Endothelial cell of umbilical vein (primary cell): ENCODE measurements around the gene CDH23. TPM values are rescaled to one million over a fixed set of nuclear protein-coding genes. Genes with fewer than 3 reads are reported as not detected.

ENCODE experiments used
- BruUV-seq: library from RNA; stranded (reverse); fragments of 400-500 nt; replicated peaks from 2 replicates; lab custom pipeline; 2021; lab: Mats Ljungman, UMichigan
- CTCF ChIA-PET: fragments of 300-600, 350-600 bp; sonication (Branson Sonifier 250); formaldehyde crosslinking; loops from one replicate; lab custom pipeline; 2021; ENCODE audit warnings: antibody characterized with exemption, inconsistent platforms; lab: Charles Lee
- POLR2A ChIA-PET: fragments of 300-600, 350-600 bp; sonication (Branson Sonifier 250); formaldehyde crosslinking; loops from one replicate; lab custom pipeline; 2021; ENCODE audit warnings: antibody characterized with exemption, inconsistent platforms; lab: Charles Lee
- DNase-seq: peaks from one replicate; pipeline ENCODE4 v3.0.0-alpha.2; 2011; ENCODE audit warnings: low read depth, low spot score
- FAIRE-seq: peaks from 2 replicates; lab custom pipeline; 2011; peaks lifted over from hg19 to GRCh38; lab: Jason Lieb, UNC
- H2AFZ ChIP-seq: 2 replicates; pipeline ENCODE4 v1.6.0; 2012; ENCODE audit warnings: low read depth, low read length, control low read depth, inconsistent platforms
- H3K27ac ChIP-seq: 2 replicates; pipeline ENCODE4 v1.5.1; 2011; ENCODE audit warnings: low read depth, mild to moderate bottlenecking, control low read depth, low read length, moderate library complexity; ENCODE audit not compliant: insufficient read depth
- H3K27me3 ChIP-seq, 2 experiments: 2 replicates each; pipeline versions ENCODE4 v1.6.0 to v1.6.1; 2011; ENCODE audit warnings: low read length in 2 of 2, mixed read lengths in 1 of 2; ENCODE audit not compliant: control insufficient read depth in 2 of 2, insufficient read depth in 2 of 2
- H3K36me3 ChIP-seq, 2 experiments: 2 replicates in 1 of 2; 3 replicates in 1 of 2; pipeline ENCODE4 v1.5.1; 2011; ENCODE audit warnings: low read length in 2 of 2, mild to moderate bottlenecking in 1 of 2, moderate library complexity in 1 of 2; ENCODE audit not compliant: control insufficient read depth in 2 of 2, insufficient read depth in 2 of 2; ENCODE audit errors: extremely low read depth in 1 of 2
- H3K4me1 ChIP-seq: 3 replicates; pipeline ENCODE4 v1.5.1; 2011; ENCODE audit warnings: mild to moderate bottlenecking, low read length; ENCODE audit not compliant: control insufficient read depth, insufficient read depth; ENCODE audit errors: extremely low read depth
- H3K4me2 ChIP-seq: 2 replicates; pipeline ENCODE4 v1.6.1; 2011; ENCODE audit warnings: low read length, control low read depth, mixed read lengths; ENCODE audit not compliant: insufficient read depth
- H3K4me3 ChIP-seq, 3 experiments: fragments of 200-600 bp in 1 of 3; sonication (generic), shearing (Covaris generic) in 1 of 3; replicated peaks in 1 of 3; 2 replicates each; pipeline ENCODE4 v1.5.1; 2011 to 2016; ENCODE audit warnings: control low read depth in 3 of 3, low read length in 3 of 3, mild to moderate bottlenecking in 2 of 3, inconsistent platforms in 1 of 3, low read depth in 1 of 3, moderate library complexity in 1 of 3; ENCODE audit not compliant: insufficient read depth in 1 of 3
- H3K79me2 ChIP-seq: 2 replicates; pipeline ENCODE4 v1.6.0; 2012; ENCODE audit warnings: low read length, inconsistent platforms; ENCODE audit not compliant: control insufficient read depth, insufficient read depth
- H3K9ac ChIP-seq: replicated peaks from 2 replicates; pipeline ENCODE3; 2011; ENCODE audit warnings: low read length, control low read depth; ENCODE audit not compliant: insufficient read depth; ENCODE audit errors: extremely low read depth
- H3K9me1 ChIP-seq: replicated peaks from 3 replicates; pipeline ENCODE4 v1.6.0; 2011; ENCODE audit warnings: mild to moderate bottlenecking, low read length; ENCODE audit not compliant: control insufficient read depth, insufficient read depth; ENCODE audit errors: extremely low read depth
- H3K9me3 ChIP-seq: replicated peaks from 2 replicates; pipeline ENCODE4 v1.5.1; 2012; ENCODE audit warnings: low read length, inconsistent platforms; ENCODE audit not compliant: control insufficient read depth, insufficient read depth
- H4K20me1 ChIP-seq: replicated peaks from 2 replicates; pipeline ENCODE3; 2011; ENCODE audit warnings: mild to moderate bottlenecking, low read length; ENCODE audit not compliant: control insufficient read depth, insufficient read depth; ENCODE audit errors: extremely low read depth
- CTCF ChIP-seq, 2 donors: IDR thresholded peaks; 1 replicate in 1 of 2; 2 replicates in 1 of 2; pipeline ENCODE4 v1.5.1; 2011; ENCODE audit warnings: low read length in 2 of 2, mild to moderate bottlenecking in 2 of 2, moderate library complexity in 2 of 2, control low read depth in 1 of 2, inconsistent platforms in 1 of 2, low read depth in 1 of 2; ENCODE audit not compliant: insufficient read depth in 1 of 2; ENCODE audit errors: extremely low read depth in 1 of 2
- EZH2 ChIP-seq: IDR thresholded peaks from 2 replicates; pipeline ENCODE4 v1.6.1; 2012; ENCODE audit warnings: borderline replicate concordance, low read depth, mild to moderate bottlenecking, moderate library complexity, low read length, inconsistent platforms; ENCODE audit not compliant: severe bottlenecking
- MAX ChIP-seq: IDR thresholded peaks from 2 replicates; pipeline ENCODE4 v1.6.1; 2011; ENCODE audit not compliant: insufficient read depth, insufficient read length
- MYC ChIP-seq: IDR thresholded peaks from one replicate; pipeline ENCODE4 v1.6.1; 2011; ENCODE audit warnings: mild to moderate bottlenecking, low read depth, low read length
- POLR2A ChIP-seq: IDR thresholded peaks from 2 replicates; pipeline ENCODE4 v1.6.1; 2012; ENCODE audit warnings: low read depth, mild to moderate bottlenecking, control low read depth, low read length
- POLR2AphosphoS5 ChIP-seq: IDR thresholded peaks from 2 replicates; pipeline ENCODE4 v1.6.1; 2012; ENCODE audit warnings: low read depth, mild to moderate bottlenecking, control low read depth, low read length, moderate library complexity; ENCODE audit not compliant: insufficient read depth
- dilution Hi-C: fragments of 300-500 bp; cut with MboI; formaldehyde crosslinking; loops from one replicate; pipeline ENCODE4 v1.15.0; 2019; ENCODE audit warnings: low sequenced_read_pairs; ENCODE audit not compliant: extremely low pct_ligation_motif_present
- intact Hi-C: fragments of 100-400 bp; cut with micrococcal nuclease; formaldehyde crosslinking; loops from one replicate; pipeline ENCODE4 v1.10.0; 2022
- polyA plus RNA-seq, 4 experiments: library from polyadenylated mRNA; depleted of rRNA in 3 of 4; stranded (reverse) in 3 of 4; unstranded in 1 of 4; fragments of >200 nt; gene quantifications; 2 replicates each; pipeline versions ENCODE4 v1.2.1 to v1.2.3, GENCODE V29; 2011 to 2012; ENCODE audit warnings: missing spikeins in 1 of 4
- total RNA-seq: library from RNA; stranded (reverse); gene quantifications from 2 replicates; pipeline ENCODE4 v1.2.3, GENCODE V29; 2021

CDH23 gene
- total and polyA plus RNA-seq, 2 donors (not counting 3 experiments of a cell fraction or from before 2014, with no cell fraction given) = not detected

DNA sequence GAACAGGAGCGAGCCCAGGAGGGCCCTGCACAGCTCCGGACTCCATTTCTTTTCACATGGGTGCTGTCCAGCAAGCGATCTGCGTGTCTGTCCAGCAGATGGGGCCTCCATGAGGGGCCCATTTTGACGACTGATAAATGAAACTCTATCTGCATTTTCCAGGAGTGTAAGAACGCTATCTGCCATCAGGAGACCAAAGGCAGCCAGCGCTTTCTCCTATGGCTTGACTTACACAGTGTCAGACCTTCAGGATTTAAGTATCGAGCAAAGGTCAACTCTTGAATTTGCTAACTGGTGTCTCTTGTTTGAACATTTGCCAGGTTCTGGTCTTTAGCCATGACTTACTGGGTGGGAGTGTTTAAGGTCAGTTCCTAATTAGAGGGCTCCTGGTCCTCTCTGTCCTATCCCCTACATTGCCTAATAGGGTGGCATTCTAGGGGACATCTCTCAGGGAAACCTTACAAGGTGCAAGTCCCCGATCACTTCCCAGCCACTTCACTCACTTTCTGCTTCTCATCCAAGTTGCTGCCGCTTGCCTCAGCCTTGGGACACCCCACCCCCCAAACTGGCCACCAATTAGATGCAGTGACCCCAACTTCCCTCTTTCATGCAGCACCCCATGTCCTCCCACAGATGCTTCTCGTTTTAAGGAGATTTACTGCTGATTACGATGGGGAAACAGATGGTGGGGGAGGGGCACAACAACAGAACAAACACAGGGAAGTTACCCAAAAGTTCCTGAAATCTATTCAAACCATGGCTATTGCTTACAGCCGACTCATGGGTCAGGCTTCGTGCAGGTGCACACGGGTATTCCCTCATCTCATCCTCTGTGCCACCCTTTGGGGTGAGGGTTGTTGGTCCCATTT lies 356.6 kb downstream of the CDH23 start:
- DNase-seq = no peak
- POLR2A ChIA-PET = no interaction called here
- no peaks in the 10 kb centered on the region for H3K9me3 ChIP-seq
- H3K27me3 ChIP-seq = peaks cover 6 to 9% of the 10 kb centered on the region in 2 experiments
- no peaks in the 10 kb centered on the region for H3K36me3 ChIP-seq
- no peak overlapping the region for H3K27ac ChIP-seq
- no peaks in the 10 kb centered on the region for H3K79me2 ChIP-seq
- H2AFZ ChIP-seq = no peak overlapping the region
- no peak for FAIRE-seq
- no TSS peak for BruUV-seq
- no peaks in the 10 kb centered on the region for H3K9me1 ChIP-seq
- intact Hi-C loops (no loop called here), dilution Hi-C loops (no loop called here)
- peaks cover 9% of the 10 kb centered on the region for H3K4me1 ChIP-seq
- H3K9ac ChIP-seq = no peak overlapping the region
- no peaks in the 10 kb centered on the region for H4K20me1 ChIP-seq
- TF ChIP-seq MAX (no peak), POLR2A (no peak), MYC (no peak), EZH2 (no peak), CTCF (IDR thresholded peaks at IDR 0.05; ENCODE audit: extremely low read depth in 1 of 2, insufficient read depth in 1 of 2, low read depth in 1 of 2, low read length in 2 of 2) (no peak), POLR2AphosphoS5 (no peak)
- H3K4me3 ChIP-seq = no peak overlapping the region
- CTCF ChIA-PET = interaction anchor here (1.1 to 1.7 kb wide), 4 partner anchors 10 to 57 kb away, joined by 4 to 7 read pairs (median 5); no protein-coding TSS in a partner anchor
- H3K4me2 ChIP-seq = no peak overlapping the region
